ENCODE data around the gene CDH12. TPM values are rescaled to one million over a fixed set of nuclear protein-coding genes. Genes with fewer than 3 reads are reported as not detected.

Gene CDH12
- total RNA-seq, 1 donor from 2014 or later: 0.38 TPM

GRCh38 chr5:22708770-22709328, 144.3 kb downstream of the CDH12 start:
- H3K4me3 ChIP-seq: no peak overlapping the region
- H3K36me3 ChIP-seq: no peaks in the 10 kb centered on the region
- ATAC-seq (no peak), DNase-seq (no peak)
- no peaks in the 10 kb centered on the region for H3K4me1 ChIP-seq
- H3K27me3 ChIP-seq (ENCODE audit: low read depth): no peaks in the 10 kb centered on the region
- intact Hi-C loops (cut with DNase I): no loop called here
- no peaks in the 10 kb centered on the region for H3K9me3 ChIP-seq
- H3K27ac ChIP-seq: no peak overlapping the region
- no peak for TF ChIP-seq CTCF (IDR thresholded peaks at IDR 0.05)

- TF ChIP-seq CTCF (IDR thresholded peaks at IDR 0.05): no peak
- Histone ChIP-seq H3K36me3 (no peaks in the 10 kb centered on the region), H3K4me3 (no peak overlapping the region), H3K27ac (no peak overlapping the region), H3K27me3 (ENCODE audit: low read depth) (no peaks in the 10 kb centered on the region), H3K9me3 (no peaks in the 10 kb centered on the region), H3K4me1 (no peaks in the 10 kb centered on the region)
- intact Hi-C loops (cut with DNase I): no loop called here
- DNase-seq (no peak), ATAC-seq (no peak)
Measured at GRCh38 chr5:22706901-22707300, 146.2 kb downstream of the CDH12 start.

GRCh38 chr5:22699319-22699718, 153.8 kb downstream of the CDH12 start:
- no peaks in the 10 kb centered on the region for H3K36me3 ChIP-seq
- H3K9me3 ChIP-seq: no peaks in the 10 kb centered on the region
- H3K4me1 ChIP-seq: no peaks in the 10 kb centered on the region
- no peak for ATAC-seq
- no peak for TF ChIP-seq CTCF (IDR thresholded peaks at IDR 0.05)
- H3K27me3 ChIP-seq (ENCODE audit: low read depth): no peaks in the 10 kb centered on the region
- no peak for DNase-seq
- H3K4me3 ChIP-seq: no peak overlapping the region
- intact Hi-C loops (cut with DNase I): no loop called here
- H3K27ac ChIP-seq: no peak overlapping the region

- DNase-seq (no peak), ATAC-seq (no peak)
- Histone ChIP-seq H3K4me1 (no peaks in the 10 kb centered on the region), H3K4me3 (no peak overlapping the region), H3K27me3 (ENCODE audit: low read depth) (no peaks in the 10 kb centered on the region), H3K36me3 (no peaks in the 10 kb centered on the region), H3K27ac (no peak overlapping the region), H3K9me3 (no peaks in the 10 kb centered on the region)
- intact Hi-C loops (cut with DNase I): no loop called here
- no peak for TF ChIP-seq CTCF (IDR thresholded peaks at IDR 0.05)
Measured at GRCh38 chr5:22693121-22693520, 160.0 kb downstream of the CDH12 start.

GRCh38 chr5:22683050-22683449, 170.1 kb downstream of the CDH12 start:
- no peak for TF ChIP-seq CTCF (IDR thresholded peaks at IDR 0.05)
- H3K4me3 ChIP-seq: no peak overlapping the region
- intact Hi-C loops (cut with DNase I): no loop called here

GRCh38 chr5:22678886-22679285, 174.3 kb downstream of the CDH12 start:
- no peak for TF ChIP-seq CTCF (IDR thresholded peaks at IDR 0.05)
- H3K36me3 ChIP-seq: no peaks in the 10 kb centered on the region
- no peaks in the 10 kb centered on the region for H3K4me1 ChIP-seq
- no peak overlapping the region for H3K4me3 ChIP-seq
- DNase-seq: no peak
- intact Hi-C loops (cut with DNase I): no loop called here
- no peak overlapping the region for H3K27ac ChIP-seq
- ATAC-seq: no peak
- no peaks in the 10 kb centered on the region for H3K27me3 ChIP-seq (ENCODE audit: low read depth)
- no peaks in the 10 kb centered on the region for H3K9me3 ChIP-seq

More at GRCh38 chr5:22683050-22683449, 170.1 kb downstream of the CDH12 start:
- no peak overlapping the region for H3K27ac ChIP-seq
- no peaks in the 10 kb centered on the region for H3K9me3 ChIP-seq
- ATAC-seq (no peak), DNase-seq (no peak)
- H3K36me3 ChIP-seq: no peaks in the 10 kb centered on the region
- H3K4me1 ChIP-seq: no peaks in the 10 kb centered on the region
- no peaks in the 10 kb centered on the region for H3K27me3 ChIP-seq (ENCODE audit: low read depth)
